OCI-LY1 (cell line): Measurements from ENCODE around the gene RNF181.

Experiments
- CTCF ChIP-seq: fragments of 200-600 bp; sonication (generic), shearing (Covaris generic); IDR thresholded peaks from 2 replicates; pipeline ENCODE4 v1.5.1; 2017; ENCODE audit warnings: mild to moderate bottlenecking, antibody characterized with exemption, low read length, moderate library complexity, mixed read lengths
- EZH2 ChIP-seq: fragments of 200-600 bp; sonication (generic), shearing (Covaris generic); IDR thresholded peaks from 2 replicates; pipeline ENCODE4 v1.8.0; 2017; ENCODE audit warnings: borderline replicate concordance, mixed run types, mild to moderate bottlenecking, antibody characterized with exemption, low read length, moderate library complexity, mixed read lengths

GRCh38 chr2:85593023-85593422 lies 2.5 kb upstream of the RNF181 start:
- no peak for TF ChIP-seq CTCF
- TF ChIP-seq EZH2: no peak
